Iris pigment epithelial cell (primary cell): ENCODE results near the gene BACE1.
"Not testable (repeated sequence)": the region's sequence is repeated elsewhere in the genome, so short reads cannot be mapped to it uniquely, and the experiment has no call there.

Experiments
- DNase-seq: peaks from one replicate; pipeline ENCODE4 v3.0.0-alpha.2; 2011; ENCODE audit warnings: low read depth

BACE1 gene

DNA sequence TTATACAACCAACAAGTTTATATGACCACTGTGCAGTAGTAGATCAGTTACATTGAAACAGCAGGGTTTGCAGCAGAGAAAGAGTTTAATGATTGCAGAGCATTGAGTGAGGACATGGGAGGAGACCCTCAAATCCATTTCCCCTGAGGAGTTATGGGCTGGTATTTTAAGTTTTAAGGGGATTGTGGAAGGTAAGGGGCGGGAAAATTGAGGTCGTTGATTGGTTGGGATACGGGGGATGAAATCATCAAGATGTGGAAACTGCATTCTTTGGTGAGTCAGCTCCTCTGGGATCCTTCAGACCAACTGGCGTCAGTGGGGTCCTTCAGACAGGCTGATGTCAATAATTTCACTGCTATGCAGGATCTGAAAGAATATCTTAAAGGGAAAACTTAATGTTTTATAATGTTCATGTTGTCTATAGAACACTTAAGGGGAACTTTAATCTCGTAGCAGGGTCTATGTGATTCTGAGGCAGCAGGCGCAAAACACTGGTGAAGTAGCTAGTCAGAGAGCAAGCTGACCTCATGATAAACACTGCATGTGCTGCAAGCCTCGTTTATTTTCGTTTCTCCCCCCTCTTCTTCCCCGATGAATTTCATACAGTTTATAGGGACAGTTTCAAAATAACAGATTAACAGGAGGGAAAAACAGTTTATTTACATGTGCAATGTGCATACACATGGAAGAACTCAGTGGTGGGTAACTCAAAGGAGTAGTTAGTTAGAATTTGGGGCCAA lies 42.3 kb downstream of the BACE1 start:
- peak; percentile 90 for DNase-seq

DNA sequence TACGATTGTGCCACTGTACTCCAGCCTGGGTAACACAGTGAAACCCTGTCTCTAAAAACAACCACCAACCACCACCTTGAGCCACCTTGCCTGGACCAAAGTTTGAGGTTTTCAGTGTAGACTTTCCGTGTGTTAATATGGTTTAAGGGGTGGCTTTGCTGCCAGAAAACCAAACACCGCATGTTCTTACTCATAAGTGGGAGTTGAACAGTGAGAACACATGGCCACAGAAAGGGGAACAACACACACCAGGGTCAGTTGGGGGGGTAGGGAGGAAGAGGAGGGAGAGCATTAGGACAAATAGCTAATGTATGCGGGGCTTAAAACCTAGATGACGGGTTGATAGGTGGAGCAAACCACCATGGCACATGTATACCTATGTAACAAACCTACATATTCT lies 43.9 kb downstream of the BACE1 start:
- DNase-seq = not testable (repeated sequence)

DNA sequence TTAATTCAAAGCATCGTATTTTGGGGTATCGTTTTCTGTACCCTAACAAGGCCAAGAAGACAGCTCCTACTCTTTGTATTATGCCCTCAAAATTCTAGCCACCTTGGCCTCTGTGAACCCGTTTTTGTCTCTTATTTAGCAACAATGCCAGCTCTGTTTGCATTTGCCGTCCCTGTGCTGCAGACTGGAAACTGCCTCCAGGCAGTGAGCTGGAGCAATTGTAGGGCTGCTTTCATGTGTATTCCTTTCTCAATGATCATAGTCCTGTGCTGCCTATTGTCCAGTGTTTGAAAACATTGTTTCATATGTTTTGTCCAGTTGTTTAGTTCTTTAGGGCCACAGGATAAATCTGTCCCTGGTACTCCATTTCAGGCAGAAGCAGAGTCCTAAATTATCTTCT lies 44.8 kb downstream of the BACE1 start:
- no peak for DNase-seq

DNA sequence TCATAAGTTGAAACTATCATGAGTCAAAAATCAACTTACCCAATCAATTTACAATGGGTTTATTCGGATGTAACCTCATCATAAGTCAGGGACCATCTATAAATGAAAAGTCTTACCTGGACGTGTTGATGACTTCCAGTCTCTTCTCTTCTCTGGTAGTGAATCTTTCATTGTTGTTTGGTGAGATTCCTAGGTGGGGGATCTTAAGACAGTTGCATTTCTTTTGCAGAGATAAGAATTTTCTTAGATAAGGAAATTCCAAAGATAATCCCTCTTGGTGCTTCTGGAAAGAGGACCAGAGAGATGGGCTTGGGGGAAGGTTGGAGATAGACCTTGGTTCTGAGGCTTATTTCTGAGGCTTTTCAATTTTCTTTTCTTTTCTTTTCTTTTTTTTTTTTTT lies 46.2 kb downstream of the BACE1 start:
- no peak for DNase-seq

DNA sequence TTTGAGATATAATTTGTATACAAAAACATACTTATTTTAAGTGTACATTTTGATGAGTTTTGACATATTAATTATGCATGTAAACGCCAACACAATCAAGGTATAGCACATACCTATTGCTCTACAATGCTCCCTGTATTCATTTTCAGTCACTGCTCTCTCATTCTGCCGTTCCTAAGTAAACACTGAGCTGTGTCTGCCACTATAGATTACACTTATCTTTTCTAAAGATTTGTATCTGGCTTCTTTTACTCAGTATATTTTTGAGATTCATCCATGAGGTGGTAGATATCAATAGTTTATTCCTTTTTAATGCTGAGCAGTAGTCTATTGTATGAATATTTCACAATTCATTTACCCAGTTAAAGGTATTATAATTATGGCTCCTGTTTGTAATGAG lies 50.3 kb downstream of the BACE1 start:
- DNase-seq = no peak

DNA sequence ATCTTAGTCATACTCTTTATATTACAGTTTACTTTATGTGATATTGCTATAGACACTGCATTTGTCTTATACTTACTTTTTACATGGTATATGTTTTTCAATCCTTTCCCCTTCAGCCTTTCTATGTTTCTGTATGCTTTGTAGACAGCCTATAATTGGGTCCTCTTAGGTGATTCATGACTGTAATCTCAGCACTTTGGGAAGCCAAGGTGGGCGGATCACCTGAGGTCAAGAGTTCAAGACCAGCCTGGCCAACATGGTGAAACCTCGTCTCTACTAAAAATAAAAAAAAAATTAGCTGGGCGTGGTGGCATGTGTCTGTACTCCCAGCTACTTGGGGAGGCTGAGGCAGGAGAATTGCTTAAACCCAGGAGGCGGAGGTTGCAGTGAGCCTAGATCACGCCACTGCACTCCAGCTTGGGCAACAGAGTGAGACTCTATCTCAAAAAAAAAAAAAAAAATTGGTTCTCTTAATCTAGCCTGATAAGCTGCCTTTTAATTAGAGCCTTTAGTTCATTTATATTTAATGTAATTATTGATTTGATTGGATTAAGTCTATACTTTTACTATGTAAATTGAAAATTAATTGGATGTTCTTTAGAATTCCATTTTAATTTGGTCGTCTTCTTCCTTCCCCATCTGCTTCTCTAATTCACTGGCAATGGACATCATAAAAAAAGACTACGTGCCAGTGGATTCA lies 51.3 kb downstream of the BACE1 start:
- not testable (repeated sequence) for DNase-seq

DNA sequence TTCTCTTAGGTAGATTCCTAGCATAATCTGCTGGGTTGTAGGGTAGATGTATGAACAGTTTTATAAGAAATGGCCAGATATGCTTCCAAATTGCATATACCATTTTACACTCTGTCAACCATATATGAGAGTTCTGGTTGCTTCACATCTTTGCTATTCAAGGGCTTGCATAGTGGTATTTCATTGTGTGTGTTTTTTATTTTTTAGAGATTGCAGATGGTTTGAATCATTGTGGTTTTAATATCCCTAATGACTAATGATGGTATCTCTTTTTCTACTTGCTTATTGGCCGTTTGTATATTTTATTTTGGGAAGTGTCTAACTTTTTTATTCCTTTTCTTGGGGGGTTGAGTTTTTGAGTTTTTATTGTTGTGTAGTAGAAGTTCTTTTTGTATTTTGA lies 56.6 kb downstream of the BACE1 start:
- peak; percentile 83 for DNase-seq

DNA sequence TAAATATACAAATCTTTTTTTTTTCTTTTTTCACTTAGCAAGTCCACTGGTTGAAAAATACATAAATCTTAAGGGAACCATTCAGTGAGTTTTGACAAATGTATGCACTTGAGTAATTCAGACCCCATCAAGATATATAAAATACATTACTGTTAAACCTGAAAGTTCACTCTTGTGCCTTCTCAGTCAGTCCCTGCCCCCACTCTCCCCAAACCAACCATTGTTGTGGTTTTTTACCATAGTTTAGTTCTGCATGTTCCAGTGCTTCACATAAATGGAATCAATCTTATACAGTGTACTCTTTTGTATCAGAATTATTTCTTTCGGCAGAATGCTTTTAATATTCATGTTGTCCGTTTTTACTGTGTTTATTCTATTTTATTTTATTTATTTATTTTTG lies 57.5 kb downstream of the BACE1 start:
- DNase-seq = no peak

DNA sequence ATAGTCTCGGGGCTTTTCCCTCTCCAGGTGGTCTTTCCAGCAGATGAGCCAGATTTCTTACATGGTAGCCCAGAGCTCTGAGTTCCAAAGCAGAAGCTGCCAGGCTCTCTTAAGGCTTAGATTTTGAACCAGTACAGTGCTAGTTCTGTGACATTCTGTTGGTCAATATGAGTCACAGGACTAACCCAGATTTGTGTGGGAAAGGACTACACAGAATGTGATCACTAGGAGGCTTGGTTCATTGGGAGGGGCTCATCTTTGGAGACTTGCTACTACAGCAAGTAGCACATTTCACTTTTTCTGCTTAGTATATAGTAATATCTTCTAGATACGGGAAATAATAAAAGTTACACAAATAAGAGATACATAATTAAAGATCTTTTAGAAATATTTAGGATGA lies 59.5 kb downstream of the BACE1 start:
- peak; percentile 72 for DNase-seq

DNA sequence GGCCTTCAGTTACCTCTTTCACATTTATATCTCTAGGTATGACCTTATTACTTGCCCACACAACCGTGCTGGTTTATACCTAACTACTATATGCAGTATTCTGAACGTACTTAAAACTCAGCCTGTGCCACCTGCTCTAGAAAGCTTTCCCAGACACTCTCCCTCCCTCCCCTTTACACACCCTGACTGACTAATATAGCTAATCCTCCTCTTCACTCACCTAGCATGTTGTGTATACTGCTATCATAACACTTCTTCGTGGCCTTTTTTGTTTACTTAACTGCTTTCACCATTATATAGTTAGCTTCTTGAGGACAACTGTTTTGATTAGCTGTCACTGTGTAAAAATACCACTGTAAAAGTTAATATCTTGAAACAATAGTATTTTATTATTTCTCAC lies 60.1 kb downstream of the BACE1 start:
- no peak for DNase-seq

DNA sequence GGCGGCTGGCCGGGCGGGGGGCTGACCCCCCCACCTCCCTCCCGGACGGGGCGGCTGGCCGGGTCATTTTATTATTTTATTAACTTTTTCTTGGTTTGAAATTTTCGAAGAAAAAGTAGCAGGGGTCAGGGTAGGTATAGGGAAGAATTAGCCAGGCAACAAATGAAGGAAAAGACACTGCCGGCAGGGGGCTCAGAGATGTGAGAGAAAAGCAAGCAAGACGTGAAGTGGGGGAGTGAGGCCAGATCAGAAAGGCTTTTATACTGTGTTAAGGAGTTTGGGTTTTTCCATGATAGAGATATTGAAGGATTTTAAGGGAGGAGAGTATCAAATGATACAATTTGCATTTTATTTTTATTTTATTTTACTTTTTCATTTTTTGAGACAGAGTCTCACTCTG lies 64.5 kb downstream of the BACE1 start:
- DNase-seq = no peak

DNA sequence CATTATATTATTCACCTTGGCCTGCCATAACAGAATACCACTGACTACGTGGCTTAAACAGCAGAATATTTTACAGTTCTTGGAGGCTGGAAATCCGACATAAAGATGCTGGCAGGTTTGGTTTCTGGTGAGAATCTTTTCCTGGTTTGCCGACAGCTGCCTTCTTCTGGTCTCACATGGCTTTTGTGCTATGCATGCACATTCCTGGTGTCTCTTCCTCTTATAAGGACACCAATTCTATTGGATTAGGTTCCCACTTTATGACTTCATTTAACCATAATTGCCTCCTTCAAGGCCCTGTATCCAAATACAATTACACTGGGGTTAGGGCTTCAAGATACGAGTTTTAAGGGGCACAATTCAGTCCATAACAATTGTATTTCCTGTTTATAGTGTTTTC lies 66.5 kb downstream of the BACE1 start:
- DNase-seq = no peak

DNA sequence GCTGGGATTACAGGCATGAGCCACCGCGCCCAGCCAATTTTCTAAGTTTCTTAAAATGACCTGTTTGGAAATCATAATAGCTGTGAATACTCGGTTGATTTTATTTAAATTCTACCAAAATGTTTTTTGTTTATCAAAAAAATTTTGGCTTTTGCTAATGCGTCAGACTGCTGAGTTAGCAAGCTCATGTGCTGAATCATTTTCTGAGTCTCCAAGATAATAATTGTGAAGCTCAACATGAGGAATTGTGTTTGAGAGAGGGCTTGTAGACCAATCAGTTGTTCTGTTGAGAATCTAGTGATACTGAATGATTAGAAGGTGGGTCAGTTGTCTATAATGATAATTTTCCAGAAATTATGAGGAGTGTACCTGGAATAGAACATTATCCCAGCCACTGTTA lies 67.7 kb downstream of the BACE1 start:
- DNase-seq = no peak

DNA sequence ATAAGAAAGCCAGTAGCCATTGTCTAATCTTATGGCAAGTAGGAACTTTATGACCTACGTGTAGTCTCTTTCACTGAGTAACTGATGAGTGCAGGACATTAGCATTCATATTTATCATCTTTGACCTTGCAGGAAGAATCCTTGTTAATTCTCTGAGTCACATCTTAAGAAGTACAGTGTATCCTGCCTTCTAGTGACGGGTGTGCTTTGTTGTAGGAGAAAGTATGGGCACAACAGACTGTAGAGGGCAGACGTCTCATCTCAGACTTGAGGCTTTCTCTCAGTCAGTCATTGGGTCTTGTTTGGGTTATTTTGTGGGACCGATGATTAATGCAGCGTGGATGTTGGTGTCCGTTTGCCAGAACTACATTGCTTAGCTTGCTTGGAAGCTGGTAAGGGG lies 76.8 kb downstream of the BACE1 start:
- peak; percentile 99 for DNase-seq

DNA sequence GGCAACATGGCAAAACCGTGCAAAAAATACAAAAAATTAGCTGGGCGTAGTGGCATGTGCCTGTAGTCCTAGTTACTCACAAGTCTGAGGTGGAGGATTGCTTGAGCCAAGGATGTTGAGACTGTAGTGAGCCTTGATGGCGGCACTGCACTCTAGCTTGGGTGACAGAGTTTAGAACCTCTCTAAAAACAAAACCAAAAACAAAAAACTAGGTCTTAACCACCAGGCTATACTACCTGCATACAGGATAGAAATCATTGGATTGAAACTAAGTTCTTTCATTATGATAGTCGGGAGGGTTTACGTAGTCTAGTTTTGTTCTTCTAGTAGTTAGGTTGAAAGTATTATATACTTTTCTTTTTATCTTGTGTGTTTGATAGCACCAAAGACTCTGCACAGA lies 77.8 kb downstream of the BACE1 start:
- DNase-seq = no peak
